Activated CD4-positive, CD25-positive, alpha-beta regulatory T cell treated with anti-CD3 and anti-CD28 coated beads, Interleukin-2, amount 50 U/mL, for 24 hours (primary cell): Measurements from ENCODE around the gene FAS.
"Not testable (repeated sequence)": the region's sequence is repeated elsewhere in the genome, so short reads cannot be mapped to it uniquely, and the experiment has no call there.

Source experiments
- ATAC-seq, 2 donors: fragments of 150-1000 bp; cut with Tn5 transposase; one replicate each; pipeline ENCODE4 v1.10.0; 2021; ENCODE audit warnings: mild to moderate bottlenecking in 1 of 2, moderate library complexity in 1 of 2

The FAS gene

DNA sequence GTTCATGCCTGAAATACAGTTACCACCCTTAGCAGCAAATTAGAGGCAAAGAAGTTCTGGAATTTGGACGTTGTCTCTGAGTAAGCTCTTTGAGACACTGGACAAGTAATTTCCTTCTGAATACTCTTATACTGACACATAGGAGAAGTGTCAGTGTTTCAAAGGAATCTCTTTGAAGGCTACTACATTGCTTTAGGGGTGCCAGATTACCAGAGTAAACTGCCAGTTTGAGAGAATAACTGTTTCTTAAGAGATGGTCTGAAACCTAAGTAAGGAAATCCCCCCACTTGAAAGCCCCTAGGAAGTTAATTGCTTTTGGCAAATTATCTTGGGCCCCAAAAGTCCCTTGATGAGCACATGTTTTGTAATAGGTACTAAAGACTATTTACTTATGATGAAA is 3.4 kb downstream of the FAS start:
- ATAC-seq: no peak

DNA sequence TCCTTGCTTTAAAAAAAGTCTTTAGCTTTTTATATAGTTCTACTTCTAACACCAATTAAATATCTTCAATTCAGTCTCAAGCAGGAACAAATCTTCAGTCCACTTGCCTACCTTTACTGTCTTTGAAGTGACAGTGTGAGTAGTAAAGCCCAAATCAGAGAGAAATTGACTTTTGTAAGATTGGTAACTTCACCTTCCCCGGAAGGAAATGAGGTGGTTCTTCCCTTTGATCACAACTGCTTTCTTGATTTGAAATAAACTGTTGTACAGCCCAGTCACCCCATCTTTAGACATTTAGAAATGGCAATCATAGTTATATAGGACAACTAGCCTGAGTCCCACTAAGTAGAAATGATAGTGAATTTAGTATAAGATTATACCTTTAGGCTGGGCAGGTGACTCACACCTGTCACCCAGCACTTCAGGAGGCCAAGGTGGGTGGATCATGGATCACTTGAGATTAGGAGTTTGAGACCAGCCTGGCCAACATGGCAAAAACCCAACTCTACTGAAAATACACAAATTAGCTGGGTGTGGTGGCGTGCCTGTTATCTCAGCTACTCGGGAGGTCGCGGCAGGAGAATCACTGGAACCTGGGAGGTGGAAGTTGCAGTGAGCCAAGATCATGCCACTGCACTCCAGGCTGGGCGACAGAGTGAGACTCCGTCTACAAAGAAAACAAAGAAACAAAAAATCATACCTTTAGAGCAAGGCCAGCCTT is 4.7 kb downstream of the FAS start:
- no peak for ATAC-seq

DNA sequence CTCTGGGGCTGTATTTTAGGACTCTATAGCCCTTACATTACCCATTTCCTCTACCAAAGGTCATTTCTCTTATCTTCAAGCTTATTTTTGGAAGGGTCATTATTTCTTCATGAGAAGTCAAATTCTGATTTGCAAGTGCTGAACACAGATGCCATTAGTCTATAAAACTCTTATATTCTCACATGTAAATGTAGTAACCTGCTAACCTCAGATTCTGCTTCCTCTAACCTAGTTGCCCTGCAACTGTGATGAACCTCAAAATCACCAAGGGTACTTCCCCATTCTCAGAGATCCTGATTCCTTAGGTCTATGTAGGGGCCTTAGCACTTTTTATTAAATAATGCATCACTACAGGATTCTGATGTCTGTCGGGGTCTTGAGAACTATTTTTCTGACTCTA is 6.3 kb downstream of the FAS start:
- ATAC-seq: no peak

DNA sequence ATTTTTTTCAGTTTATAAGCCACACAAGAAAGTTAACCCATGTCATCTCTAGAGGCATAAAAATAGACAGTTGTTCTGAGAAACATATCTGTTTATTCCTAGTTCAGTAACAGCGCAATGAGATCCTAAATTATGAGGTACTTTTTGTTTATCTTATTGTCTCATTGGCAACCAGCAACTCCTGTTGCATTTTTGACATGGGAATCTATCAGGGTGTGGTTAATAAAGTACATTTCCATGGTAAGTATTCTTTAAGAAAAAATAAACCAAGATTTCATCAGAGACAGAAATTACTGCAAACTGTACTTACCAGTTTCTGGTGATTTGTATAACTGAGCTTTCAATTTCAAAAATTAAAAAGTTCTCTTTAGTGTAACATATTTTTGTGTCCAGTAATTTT is 9.0 kb downstream of the FAS start:
- no peak for ATAC-seq

DNA sequence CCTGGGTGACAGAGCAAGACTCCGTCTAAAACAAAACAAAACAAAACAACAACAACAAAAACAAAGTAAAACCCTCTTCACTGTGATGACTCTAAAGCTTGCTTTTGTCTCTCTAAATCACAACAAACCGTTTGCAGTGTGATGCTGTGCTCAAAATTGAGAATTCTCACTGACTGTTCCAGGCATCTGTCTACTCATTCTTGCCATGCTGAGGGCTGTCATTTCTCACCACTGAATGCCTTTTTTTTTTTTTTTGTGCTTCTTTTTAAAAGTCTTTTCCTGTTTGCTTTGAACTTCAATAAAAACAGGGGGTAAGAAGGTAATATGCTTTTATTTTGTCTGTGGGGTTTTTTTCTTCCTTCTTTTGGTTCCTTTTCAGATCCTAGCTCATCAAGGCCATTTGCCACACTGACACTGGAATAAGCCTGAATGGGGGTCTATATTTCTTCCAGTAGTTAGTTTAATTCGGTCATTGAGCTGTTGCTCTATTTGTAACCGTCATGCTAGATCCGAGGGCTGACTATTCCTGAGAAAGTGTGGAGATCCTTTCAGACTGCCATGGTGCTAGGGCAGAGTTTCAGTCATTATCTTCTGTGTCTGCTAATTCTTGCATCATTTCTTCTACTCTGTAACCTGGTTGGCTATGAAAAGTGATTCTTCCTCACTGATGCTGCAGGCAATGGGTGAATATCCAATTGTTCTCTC is 10.6 kb downstream of the FAS start:
- peak; percentile 83 to 86 for ATAC-seq

DNA sequence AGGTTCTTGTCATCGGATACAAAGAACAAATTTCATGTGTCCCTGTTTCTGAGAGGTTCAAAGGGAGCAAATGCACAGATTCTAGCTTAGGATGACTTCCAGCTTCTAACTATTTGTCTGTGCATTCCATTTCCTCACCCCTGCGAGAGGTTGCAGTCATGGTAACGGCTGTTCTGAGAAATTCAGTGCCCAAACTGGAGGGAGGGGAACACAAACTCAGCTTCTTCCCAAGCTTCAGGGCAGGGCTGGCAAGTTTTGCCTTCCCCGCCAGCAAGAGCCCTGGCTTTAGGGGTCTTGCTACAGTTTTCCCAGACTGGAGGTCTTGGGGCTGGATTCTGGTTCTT is 11.1 kb downstream of the FAS start:
- no peak for ATAC-seq

DNA sequence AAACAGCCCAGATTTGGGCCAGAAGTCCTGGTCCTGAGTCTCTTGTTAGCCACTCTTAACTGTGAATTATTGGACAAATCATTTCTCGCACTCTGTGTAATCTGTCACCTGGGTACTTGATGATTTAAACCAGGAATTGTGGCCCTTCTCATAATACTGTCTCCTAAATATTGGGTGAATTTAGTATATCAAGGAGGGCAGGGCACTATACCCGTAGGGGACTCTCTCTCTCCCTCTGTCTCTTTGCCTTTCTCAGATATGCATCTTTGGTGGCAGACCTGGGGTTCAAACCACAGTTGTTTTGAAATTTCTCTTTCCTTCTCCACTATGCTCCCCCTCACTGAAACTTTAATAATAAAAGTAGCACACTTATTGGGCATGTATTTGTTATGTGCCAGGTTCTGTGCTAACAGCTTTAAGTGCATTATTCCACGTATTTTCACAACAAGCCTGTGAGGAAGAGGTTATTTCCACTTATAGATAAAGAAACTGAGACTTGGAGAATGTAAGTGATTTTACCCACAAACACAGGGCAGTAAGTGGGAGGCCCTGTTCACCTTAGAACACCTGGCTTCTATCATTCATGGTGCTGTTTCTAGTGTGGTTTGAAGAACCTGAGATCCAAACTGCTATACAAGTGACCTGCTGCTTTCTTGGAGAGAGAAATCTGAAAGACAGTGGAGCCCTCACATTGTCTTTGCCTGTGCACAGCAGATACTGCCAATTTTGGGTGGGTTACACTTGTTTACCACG is 11.8 kb downstream of the FAS start:
- ATAC-seq: peak; percentile 17 to 19

DNA sequence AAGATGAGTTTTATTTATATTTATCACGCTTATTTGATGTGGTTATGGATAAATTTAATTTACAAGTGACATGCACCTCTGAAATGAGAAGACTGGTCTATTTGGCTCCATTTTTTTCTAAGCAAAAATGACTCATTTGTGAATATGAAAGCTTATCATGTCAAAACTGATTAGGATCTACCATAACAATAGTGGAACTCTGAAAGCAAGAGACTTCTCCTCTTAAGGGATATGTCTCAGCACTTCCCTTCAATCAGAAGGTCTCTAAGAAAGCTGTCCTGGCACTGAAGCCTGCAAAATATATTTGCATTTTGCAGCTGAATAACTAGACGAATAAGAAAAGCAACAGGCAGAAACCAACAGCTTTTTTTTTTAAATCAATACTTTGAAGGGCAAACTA is 12.7 kb downstream of the FAS start:
- ATAC-seq: peak; percentile 51 to 59

DNA sequence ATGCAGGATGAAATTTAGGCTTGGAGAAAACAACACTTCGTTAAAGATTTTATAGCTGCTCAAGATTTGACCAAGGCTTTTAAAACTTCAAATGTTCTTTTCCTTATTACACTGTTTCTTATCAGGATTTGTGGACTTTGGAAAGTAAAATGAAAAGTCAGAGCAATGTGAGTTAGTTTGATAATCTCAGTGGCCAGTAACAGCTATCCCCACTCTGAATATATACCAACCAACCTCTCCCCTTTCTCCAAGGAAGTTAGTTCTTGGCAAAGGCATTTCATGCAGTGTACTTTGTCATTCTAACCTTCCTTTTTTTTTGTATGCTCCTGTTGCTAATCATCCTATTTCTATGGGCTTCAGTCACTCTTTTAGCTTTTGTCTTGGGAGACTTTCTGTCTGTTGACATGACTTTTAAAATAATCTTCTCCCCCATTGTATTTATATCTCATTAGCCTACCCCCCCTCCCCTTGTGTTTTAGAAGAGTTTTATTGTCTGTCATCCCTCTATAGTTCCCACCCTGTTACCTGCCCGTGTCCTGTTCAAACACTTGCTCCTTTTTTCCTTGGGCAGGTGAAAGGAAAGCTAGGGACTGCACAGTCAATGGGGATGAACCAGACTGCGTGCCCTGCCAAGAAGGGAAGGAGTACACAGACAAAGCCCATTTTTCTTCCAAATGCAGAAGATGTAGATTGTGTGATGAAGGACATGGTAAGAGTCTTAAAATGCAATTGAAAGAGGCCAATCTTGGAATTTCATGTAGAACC is 16.7 kb downstream of the FAS start:
- no peak for ATAC-seq

DNA sequence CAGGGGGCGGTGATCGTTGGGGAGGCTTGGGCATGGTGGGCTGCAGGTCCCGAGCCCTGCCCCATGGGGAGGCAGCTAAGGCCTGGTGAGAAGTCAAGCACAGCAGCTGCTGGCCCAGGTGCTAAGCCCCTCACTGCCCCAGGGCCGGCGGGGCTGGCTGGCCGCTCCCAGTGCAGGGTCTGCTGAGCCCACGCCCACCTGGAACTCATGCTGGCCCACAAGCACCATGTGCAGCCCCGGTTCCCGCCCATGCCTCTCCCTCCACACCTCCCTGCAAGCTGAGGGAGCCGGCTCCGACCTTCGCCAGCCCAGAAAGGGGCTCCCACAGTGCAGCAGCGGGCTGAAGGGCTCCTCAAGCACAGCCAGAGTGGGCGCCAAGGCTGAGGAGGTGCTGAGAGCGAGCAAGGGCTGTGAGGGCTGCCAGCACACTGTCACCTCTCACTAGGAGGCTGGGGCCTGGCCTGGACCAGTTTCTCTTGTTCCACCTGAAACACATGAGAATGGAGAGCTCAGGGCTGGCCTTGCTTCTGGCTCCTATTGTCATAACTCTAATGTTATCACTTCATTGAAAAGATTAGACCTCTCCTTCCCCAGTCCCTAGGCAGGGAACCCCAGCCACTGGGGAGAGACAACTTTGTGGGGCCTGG is 28.2 kb downstream of the FAS start:
- ATAC-seq: not testable (repeated sequence)

DNA sequence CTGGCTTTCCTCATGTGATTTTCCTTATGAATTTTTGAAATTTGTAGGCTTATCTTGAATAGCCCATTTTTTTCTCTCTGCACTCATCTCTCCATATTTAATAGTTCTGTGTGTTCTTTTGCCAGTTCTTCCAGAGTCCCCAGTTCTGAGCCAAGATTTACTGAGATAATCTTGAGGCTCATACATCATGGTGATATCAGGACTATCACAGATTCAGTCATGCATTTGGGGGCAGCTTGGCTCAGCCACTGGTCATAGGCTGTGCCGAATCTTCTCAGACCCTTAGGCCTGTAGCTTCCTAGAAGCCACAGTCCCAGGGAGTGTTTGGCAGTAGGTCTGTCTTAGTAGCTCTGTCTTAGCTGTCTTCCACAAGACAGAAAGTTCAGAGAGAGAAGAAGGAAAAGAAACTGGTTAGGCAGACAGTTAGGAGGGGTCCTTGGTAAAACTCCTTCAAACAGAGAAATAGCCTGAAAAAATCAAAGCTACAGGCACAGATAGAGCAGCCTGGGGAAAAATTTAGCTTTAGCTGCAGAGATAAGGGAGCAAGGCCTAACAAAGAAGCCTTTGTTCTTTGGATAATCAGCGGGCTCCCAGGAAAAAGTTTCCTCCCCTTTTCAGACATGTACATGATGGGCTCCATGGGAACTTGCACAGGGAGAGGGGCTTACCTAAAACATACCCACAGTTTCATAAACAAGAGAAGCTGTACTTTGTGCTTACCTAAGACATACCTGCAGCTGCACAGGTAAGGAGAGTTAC is 29.1 kb downstream of the FAS start:
- ATAC-seq: no peak

DNA sequence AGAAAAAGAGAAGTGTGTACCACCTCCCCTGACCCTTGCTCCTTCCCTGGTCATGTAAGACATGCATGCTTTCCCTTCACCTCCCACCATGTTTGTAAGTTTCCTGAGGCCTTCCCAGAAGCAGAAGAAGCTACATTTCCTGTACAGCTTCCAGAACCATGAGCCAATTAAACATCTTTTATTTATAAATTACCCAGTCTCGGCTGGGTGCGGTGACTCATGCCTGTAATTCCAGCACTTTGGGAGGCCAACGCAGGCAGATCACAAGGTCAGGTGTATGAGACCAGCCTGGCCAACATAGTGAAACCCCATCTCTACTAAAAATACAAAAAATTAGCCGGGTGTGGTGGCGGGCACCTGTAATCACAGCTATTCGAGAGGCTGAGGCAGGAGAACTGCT is 30.9 kb downstream of the FAS start:
- ATAC-seq: not testable (repeated sequence)

DNA sequence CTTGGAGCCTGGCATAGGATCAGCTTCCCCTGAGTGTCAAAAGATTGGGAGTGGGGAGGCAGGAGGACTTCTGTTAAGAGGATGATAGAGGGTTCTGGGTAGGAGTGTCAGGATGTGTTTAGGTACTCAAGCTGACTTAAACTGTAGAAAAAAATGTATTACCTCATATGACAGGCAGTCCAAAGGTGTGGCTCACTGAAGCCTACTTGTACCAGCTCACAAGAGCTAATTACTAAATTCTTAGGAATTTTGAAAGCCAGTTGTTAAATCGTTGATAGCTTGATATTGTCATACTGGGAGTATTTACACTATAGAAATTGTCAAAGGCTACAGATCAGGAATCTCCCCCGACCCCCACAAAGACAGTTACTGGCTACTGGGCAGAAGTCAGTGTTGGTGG is 32.1 kb downstream of the FAS start:
- no peak for ATAC-seq

DNA sequence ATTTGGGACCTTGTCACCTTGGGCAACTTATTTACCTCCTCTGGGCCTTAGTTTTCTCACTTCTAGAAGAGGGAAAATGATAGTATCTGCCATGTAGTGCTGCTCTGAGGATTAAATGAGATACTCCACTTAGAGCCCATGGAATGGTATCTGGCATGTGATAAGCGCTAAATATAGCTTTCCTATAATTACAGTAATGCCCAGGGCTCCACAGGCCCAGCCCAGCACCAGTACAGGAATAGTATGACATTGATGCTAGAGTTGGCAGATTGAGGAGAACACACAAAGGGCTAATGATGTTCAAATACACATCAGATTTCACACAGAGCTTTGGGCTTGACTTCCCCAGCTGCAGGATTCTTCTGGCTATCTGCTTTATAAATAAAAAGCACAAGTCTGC is 34.9 kb downstream of the FAS start:
- ATAC-seq: no peak

DNA sequence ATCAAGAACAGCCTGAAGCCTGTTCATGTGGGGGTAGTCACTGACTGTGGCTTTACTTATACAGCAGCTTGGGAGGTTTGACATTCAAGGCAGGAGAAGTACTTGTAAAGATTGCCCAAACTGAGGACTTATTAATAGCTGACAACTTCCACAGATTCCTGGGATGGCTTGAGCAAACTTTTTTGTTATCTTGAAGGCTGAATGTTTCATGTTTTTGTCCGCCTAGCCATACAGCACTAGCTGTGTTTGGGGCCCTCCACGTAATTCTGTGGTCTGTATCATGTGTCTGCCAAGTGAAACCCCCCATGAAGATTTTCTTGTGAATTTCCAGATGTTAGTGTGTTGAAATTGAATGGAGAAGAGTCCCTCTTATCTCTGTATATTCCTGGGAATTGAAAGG is 38.6 kb downstream of the FAS start:
- no peak for ATAC-seq

DNA sequence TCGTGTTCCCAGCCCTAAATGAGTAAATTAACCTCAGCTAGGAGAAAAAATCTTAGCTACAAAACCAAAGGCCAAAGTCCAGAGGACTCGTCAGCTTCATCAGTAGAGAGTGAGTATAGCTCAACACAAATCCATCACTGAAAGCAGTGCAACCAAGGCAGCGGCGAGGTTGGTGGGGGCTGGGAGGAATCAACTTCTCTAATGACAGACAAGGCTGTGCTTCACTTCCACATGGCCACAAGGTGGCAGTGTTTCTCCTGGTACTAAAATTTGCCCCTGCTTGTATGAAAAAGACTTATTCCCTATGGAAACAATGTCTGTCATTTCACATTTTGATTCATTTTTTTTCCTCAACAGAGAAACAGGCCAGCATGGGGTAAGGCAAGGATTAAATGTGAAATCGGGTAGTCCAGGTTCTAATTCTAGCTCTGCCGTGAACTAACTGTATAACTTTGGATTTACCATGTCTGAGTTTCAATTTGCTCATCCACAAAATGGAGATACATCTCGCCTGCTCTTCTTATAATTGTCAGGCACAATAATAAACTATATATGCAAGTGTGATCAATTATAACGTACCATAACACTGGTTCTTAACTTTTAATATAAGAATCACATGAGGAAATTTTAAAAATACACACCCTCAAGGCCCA is 39.3 kb downstream of the FAS start:
- ATAC-seq: peak; percentile 34 to 37

DNA sequence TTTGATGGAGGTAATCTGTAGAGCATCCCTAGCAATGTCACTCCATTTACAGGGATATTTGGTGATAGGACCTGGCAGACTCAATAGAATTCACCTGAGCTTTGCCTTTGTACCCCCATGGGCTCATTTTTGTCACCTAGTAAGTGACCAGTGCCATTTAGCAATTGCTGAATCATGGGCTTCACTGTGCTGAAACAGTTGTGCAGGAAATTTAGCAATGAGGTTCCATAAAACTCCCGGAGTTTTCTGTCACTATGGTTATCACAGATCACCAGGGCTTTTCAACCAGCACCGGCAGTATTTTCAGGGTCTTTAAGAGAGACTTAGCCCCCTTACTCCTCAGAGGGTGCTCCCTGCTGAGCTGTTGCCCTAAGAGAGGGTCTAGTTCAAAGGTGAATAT is 40.2 kb downstream of the FAS start:
- ATAC-seq: no peak

DNA sequence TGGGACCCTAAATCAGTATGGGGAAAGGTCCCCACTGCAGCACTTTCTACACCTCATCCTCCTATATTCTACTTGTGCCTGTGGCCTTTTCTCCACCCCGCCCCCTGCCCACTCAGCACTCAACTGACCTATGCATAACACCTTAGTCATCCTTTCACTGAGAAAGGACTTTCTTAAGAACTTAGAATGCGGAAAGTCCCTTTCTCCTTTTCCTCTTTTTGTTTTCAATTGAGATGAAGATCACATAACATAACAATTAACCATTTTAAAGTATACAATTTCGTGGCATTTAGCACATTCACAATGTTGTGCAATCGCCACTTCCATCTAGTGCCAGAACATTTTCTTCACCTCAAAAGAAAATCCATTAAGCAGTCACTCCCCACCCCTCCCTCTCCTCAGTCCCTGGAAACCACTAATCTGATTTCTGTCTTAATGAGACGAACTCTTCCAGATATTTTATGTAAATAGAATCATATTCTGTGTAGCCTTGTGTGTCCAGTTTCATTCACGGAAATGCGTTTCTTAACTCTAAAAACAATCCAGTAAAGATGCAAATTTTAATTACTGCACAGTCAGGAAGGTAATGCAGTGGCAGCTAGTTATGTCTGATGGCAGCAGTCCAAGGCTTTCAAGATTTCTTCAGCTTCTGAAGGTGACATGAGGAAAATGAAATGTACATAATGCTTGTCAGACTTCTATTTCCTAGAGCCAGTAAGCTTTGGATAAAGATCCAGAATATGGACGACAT is 41.7 kb downstream of the FAS start:
- peak; percentile 89 to 95 for ATAC-seq

DNA sequence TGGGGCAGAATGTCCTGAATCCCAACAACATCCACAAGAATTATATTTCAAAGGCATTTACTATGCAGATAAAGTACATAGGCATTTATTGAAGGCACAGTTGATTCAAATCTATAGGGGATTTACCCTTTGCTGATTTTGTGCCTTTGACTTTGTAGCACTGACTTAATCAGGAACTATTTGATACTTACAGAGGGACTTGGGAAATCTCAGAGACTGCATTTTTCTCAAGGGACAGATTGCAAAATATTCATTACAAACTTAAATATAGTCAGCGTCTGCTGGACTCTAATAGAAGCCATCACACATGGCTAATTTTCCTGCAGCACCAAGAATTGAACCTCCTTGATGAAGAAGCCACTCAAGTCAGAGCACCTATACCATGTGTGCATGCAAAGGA is 44.9 kb downstream of the FAS start:
- ATAC-seq: no peak

DNA sequence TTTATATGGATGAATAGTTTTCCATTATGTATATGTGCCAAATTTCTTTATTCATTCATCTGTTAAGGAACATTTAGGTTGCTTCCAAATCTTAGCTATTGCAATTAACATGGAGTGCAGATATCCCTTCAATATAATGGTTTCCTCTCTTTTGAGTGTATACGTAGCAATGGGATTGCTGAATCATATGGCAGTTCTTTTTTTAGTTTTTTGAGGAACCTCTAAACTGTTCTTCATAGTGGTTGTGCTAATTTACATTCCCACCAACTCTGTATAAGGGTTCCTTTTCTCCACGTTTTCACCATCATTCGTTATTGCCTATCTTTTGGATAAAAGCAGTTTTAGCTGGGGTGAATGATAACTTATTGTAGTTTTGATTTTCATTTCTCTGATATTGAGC is 46.5 kb downstream of the FAS start:
- ATAC-seq: no peak

DNA sequence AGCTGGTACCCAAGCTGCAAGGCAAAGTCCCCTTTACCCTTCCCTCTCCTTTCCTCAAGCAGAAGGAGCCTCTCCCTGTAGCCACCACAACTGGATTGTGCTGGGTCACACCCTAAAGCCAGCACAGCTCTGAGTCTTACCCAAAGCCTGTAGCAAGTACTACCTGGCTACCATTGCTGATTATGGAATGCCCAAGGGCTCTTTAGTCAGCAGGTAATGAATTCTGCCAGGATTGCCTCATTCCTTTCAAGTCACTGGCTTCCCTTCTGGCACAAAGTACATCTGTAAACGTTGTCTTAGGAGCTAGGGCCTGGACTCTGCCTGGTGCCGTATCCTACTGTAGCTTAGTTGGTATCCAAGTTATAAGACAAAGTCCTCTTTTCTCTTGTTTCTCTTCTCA is 52.0 kb downstream of the FAS start:
- no peak for ATAC-seq
